Measurements from ENCODE around the gene FAM184A.
"Not testable (repeated sequence)": the region's sequence is repeated elsewhere in the genome, so short reads cannot be mapped to it uniquely, and the experiment has no call there.

The FAM184A gene

DNA sequence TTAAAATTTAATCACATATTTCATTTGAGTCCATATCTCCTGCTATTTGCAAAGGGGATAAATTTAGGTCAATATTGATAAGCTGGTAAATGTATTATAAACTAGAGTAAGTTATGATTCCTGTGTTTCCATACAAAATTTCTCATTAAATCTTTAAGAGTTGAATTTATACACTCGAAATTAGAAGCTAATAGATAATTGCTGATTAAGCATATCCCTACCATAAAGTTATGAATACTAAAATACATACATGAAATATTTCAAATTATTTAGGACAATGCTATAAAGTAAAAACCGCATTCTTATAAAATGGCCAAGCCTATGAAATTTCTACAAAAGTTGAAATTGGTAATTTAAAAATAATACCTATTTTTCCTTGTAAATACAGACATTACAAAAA is 71.5 kb downstream of the FAM184A start:
- no peak for DNase-seq

DNA sequence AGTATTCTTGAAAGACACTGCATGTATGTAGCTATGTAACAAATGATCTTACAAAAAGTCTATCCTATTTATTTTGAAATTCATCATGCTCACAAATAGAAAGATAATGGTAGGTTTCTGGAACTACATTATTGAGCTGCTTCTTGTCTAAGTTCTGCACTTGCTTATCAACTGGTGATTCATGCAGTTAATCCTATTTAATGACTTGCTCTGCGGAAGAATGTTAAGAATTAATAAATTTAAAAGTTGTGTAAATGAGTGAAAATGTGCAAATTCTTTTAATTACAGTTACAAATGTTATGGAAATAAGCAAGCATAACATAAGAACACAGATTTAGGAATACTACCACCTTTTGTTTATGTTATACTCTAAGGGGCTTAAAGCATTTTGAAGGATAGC is 76.4 kb downstream of the FAM184A start:
- no peak for DNase-seq

- DNase-seq = no peak
Measured at GRCh38 chr6:118999494-119000040, 78.9 kb downstream of the FAM184A start.

DNA sequence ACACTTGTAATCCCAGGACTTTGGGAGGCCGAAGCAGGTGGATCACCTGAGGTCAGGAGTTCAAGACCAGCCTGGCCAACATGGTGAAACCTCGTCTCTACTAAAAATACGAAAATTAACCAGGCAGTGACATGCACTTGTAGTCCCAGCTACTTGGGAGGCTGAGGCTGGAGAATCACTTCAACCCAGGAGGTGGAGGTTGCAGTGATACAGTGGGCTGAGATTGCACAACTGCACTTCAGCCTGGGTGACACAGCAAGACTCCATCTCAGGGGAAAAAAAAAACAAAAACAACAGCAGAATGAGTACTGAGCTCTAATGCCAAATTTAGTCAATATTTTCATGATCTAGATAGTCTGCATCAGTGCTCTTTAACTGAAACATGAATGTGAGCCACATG is 81.0 kb downstream of the FAM184A start:
- DNase-seq = not testable (repeated sequence)

DNA sequence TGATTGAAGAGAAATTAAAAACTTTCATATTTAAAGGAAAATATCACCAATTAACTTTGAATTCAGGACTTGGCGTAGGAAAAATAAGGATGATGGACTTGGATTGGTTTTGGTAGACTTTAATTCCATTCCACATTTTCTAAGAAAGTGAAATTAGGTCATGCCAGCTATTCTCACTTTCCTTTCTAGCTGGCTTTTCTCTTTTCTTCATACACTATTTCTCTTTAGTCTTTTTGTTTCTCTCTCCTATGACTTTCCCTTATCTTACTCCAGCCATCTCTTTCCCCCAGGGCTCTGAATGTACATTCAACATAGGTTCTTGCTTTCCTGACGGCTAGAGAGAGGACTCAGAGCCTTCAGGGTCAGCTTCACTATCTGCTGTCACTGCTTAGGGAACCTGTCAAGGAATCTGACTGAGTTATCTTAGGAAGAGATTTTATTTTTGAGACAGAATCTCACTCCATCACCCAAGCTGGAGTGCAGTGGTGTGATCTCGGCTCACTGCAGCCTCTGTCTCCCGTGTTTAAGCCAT is 82.1 kb downstream of the FAM184A start:
- DNase-seq = no peak

GRCh38 chr6:118993803-118994251 is 84.6 kb downstream of the FAM184A start:
- DNase-seq = no peak

GRCh38 chr6:118993358-118993757 is 85.1 kb downstream of the FAM184A start:
- no peak for DNase-seq

DNA sequence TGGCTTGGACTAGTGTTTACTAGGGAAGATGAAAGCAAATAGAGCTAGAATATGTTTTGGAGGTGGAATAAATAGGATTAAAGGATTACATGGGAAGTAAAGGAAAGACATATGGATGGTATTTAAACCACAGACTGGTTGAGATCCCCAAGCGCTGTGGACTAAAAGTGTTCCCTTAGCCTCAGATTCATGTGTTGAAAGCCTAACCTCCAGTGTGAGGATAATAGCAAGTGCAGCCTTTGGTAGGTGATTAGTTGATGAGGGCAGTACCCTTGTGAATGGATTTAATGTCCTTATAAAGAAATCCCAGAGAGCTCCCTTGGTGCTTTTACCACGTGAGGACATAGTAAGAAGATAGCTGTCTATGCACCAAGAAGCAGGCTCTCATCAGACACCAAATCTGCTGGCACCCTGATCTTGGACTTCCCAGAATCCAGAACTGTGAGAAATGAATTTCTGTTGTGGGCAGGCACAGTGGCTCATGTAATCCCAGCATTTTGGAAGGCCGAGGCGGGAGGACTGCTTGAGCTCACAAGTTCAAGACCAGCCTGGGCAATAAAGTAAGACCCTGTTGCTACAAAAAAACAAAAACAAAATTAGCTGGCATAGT is 86.2 kb downstream of the FAM184A start:
- no peak for DNase-seq

DNA sequence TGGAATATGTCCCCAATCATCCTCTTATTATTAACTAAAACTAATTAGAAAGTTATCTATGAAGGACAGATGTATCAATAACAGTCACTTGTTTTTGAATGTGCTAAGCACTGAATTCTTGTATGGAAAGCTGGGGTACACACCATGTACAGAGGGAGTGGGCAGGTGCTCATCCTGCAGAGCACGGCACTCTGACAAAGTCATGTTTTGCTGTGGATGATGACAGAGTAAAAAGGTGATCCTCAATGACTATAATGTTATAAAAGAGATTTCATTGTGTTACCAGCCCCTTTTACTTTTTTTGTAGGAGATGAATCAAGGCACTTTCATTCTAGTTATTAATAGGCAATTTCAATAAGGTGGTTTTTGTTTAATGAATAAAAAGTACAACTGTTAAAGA is 92.2 kb downstream of the FAM184A start:
- no peak for DNase-seq

DNA sequence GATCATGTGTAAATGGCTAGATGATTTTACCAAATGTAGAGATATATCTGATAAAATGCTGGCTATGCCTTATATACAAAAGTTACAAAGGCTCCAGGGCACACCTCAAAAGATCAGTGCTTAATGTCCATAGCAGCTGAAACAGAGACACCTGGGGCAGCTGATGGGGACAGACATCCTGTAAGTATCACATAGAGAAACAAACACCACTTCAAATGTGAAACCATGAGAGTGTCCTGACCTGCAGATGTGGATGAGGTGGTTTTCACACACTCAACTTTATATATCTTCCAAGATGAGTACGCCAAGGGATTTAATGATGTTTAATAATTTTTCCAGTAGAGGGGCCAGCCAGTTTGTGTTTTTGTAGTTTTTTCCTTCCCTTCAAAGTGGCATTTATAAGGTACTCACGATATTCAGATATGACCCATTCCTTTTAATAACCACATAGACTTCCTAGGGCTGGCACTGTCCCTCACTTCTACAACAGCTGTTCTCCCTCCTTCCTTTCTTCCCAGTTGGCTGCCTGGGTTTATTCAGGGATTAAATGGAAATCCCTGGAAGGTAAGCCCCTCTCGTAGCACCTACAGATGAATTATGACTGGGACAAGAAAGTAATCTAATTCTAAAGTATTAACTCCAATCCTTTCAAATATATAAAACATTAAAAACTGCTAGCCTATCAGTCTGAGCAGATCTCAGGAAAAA is 93.2 kb downstream of the FAM184A start:
- peak; percentile 14 for DNase-seq

DNA sequence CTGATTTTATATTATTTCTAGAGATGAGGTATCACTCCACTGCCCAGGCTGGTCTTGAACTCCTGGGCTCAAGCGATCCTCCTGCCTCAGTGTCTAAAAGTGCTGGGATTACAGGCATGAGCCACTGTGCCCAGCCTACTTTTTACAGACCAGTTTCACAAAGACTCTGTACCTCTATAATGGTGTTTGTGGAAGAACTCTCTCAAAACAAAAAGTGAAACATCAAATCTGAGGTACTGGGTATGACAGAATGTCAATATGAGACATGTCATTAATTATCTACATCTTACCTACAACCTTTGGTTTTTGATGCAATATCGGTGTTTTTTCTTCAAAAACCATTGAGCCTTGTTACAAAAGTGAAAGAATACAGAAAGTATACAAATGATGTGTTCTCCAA is 94.1 kb downstream of the FAM184A start:
- no peak for DNase-seq

DNA sequence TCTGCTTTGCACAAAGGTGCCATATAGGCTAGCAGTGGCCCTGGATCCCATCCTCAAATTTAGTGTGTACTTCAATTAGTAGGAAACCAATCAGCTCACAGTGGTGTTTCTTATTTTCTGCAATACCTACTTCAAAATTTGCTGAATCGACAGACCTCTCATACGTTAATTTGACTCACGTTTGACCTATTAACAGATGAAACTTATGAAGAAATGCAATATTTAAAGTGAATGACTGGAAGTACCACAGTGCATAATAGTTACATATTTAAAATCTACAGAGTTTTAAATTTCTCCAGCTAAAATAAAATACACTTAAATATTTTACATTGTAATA is 95.9 kb downstream of the FAM184A start:
- DNase-seq = no peak

DNA sequence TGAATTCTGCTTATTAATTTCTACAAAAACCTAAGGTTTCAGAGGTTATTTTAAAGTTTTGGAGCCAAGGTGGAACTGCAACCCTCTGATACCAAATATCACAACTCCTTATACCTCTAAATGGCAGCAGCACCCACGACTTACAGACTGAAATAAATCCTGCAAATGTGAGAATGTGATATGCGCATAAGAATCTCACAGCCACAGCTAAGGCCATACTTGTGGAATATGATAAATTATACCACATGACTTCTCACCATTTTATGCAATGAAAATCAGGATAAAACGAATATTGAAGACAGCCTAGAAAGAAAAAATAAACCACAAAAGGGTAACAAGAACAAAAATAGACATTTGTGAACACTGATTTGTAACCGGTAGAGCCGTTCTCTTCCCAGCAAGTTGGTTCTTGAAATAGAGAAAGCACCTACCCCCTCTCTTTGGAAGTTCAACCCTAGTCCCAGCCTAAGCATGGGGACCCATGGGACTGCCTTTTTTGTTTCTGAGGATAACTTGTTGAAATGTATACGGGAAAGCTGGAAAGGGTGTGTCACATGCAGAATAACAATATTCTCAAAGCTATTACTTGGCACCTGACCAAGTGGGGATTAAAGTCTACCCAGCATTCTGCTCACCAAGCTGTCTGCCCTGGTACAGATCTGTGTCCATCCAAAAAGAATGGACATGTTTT is 96.4 kb downstream of the FAM184A start:
- DNase-seq = no peak

GRCh38 chr6:118980063-118980462 is 98.4 kb downstream of the FAM184A start:
- DNase-seq = no peak

GRCh38 chr6:118974790-118975189 is 103.7 kb downstream of the FAM184A start:
- DNase-seq = no peak

DNA sequence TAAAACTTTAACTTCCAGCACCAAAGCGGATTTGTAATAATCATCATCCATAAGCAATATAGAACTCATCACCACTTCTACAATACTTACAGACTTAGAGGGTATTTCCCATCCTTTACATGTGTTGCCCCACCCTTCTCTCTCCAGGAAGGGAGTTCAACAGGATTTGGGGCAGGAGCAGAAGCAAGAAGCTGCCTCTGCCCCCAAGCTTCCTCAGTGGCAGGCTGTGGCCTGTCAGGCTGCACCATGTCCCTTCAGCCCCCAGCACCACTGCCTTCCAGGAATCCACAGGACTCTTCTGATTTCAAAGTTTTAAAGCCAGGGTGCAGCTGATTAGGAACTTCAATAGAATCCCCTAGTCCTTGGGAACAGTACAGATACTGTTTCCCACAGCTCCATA is 106.8 kb downstream of the FAM184A start:
- no peak for DNase-seq

DNA sequence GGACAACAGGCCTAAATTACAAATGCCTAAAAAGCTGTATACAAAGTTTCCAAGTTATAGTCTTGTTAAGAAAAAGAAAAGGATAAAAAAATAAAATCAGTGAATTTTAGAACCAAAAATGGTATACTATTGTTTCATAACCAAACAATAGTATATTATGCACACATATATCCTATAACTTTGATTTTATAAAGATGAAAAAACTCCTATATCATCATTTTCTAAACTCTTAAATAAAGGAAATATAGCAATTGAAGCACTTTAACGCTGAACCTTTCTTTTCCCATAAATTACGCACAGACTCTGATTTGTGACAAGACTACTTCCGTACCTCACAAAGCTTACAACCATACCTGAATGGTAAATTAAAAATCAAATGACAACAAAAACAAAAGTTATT is 107.6 kb downstream of the FAM184A start:
- DNase-seq = no peak

DNA sequence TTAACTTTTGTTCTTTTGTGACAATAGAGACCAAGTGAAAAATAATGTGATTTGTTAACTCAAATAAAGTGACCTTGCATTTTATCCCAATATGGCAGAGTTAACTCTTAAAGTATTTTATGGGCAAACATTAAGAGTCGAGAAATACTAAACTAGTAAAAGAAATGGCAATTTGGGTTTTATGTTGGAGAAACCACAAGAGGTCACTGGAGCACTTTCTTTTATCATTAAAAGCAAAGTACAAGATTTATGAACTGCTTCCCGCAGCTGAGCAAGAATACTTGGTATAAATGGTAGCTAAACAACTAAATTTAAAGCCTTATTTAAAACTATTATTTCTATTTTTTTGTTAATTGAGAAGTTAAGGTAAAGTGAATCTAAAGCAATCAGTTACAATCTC is 110.0 kb downstream of the FAM184A start:
- DNase-seq = no peak

- DNase-seq = no peak
Measured at GRCh38 chr6:118967239-118967638, 111.2 kb downstream of the FAM184A start.

GRCh38 chr6:118965843-118966370 is 112.6 kb downstream of the FAM184A start:
- no peak for DNase-seq

DNA sequence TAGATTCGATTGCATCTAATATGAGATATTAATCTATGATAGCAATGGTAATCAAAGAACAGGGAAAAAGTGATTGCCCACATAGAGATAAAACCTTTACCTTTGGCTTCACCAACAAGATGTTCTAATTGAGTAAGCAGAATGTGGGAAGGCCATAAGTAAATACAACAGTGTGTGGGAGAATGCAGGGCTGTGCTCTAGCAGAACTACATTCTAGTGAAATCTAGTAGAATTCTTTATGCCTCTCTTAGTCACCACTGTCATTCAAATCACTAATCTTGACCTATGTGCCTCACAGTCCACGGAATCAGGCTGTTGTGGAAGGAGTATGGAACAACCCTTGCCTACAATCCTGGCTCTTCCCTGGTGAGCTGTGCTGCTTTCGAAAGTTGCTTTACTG is 113.1 kb downstream of the FAM184A start:
- no peak for DNase-seq

DNA sequence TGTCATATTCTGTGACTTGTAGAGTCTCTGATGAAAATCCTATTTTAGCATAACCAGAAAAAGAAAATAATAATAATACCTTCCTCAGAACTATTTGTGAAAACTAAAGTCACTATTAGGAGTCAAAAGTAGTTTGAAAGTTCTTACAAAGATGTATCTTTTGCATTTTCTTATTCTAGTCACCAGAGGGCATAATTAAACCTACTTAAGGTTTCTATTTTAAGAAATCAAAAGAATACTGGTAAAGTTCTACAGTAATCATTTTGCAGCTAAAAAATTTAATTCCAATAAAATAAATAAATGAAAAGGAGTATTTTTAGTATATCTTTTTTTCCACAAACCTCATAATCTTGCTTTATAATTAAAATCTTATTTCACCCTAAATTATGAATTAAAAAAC is 115.5 kb downstream of the FAM184A start:
- DNase-seq = no peak

DNA sequence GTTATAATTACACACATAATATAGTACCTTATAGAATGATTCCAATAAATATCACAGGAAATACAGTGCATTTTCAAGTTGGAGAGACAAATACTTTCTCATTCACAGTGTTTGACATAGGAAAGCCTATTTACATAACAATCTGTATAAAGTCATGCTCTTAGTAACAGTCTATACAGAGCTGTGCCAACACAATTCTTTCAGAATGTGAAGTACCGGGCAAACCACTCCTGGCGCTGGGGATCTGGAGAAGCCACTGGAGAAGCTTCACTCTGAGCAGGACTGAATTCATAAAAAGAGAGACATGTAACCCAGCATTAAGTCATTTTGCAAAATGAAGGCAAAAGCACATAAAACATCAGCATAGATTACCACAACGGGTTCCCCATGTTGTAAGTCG is 118.6 kb downstream of the FAM184A start:
- no peak for DNase-seq

DNA sequence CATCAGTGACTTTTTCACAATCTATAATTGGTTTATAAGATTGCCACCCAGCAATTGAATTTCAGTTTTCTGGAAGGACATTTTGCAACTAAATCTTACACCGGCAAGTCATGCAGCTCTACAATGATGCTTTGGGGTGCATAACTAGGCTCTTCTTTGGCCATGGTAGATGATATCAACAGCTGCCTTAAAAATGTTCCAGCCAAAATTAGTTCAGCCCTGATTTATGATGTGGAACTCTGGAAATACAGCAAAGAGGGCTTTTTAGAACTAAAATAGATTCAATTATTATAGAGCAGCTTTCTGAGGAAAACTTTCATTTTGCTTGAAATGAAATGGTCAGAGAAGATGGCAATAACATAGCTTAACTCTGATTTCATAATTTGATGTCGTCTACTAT is 125.1 kb downstream of the FAM184A start:
- DNase-seq = no peak

Data from NCI-H510A (cell line).